NAMALWA (cell line): ENCODE measurements around the gene GALP.
"Not testable (repeated sequence)": the region's sequence is repeated elsewhere in the genome, so short reads cannot be mapped to it uniquely, and the experiment has no call there.

ENCODE experiments used
- DNase-seq: peaks from one replicate; pipeline ENCODE4 v3.0.0-alpha.2; 2015; ENCODE audit warnings: low spot score

GALP gene

DNA sequence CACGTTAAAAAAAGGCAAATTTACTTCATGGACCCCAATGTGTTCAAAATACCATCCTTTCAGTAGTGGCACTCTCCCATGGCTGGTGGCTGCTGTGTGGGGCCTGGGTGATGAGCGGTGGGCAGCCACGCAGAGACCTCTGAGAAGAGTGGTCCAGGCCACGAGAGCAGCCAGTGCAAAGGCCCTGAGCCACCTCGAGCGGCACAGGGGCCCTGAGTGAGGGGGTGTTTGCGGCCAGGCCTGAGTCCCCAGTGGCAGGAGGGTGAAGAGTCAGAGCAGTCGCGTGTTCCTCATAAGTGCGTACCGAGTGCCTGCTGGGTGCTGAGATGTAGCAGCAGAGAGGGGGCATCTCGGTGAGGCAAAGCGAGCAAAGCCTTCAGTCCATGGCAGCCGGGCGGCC lies 27.7 kb upstream of the GALP start:
- DNase-seq: no peak

DNA sequence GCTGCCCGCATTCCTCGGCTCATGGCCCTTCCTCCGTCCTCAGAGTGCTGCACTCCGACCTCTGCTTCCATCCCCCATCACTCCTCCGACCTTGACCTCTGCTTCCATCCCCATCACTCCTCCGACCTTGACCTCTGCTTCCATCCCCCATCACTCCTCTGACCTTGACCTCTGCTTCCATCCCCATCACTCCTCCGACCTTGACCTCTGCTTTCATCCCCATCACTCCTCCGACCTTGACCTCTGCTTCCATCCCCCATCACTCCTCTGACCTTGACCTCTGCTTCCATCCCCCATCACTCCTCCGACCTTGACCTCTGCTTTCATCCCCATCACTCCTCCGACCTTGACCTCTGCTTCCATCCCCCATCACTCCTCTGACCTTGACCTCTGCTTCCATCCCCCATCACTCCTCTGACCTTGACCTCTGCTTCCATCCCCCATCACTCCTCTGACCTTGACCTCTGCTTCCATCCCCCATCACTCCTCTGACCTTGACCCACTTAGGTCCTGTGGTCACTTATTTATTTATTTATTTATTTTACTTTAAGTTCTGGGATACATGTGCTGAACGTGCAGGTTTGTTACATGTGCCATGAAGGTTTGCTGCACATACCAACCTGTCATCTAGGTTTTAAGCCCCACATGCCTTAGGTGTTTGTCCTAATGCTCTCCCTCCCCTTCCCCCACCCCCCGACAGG lies 26.7 kb upstream of the GALP start:
- DNase-seq: not testable (repeated sequence)

DNA sequence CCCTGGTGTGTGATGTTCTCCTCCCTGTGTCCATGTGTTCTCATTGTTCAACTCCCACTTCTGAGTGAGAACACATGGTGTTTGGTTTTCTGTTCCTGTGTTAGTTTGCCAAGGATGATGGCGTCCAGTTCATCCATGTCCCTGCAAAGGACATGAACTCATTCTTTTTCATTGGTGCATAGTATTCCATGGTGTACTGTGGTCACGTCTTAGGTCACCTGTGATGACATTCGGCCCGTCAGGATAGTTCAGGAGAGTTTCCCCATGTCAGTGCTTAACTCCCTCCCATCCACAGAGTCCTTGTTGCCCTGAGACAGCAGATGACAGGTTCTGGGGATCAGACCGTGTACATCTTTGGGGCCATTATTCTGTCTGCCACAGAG lies 26.2 kb upstream of the GALP start:
- DNase-seq: no peak

DNA sequence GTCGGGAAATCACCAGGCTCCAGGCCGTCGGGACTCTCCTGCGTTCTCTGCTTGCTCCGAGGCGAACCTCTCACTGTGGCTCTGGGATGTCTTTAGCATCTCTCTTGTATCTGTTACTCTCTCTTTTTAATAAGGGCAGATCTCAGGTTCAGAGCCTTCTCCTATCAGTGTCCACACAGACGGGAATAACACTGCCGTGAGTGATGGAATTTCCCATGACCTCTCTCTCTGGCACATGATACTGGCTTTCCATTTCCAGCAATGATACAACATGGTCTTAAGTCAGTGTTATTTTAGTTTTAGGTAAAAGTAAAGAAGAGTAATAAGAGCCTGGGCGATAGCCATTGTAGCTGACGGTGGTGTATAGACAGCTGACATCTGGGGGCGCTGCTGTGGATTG lies 25.4 kb upstream of the GALP start:
- DNase-seq: no peak

DNA sequence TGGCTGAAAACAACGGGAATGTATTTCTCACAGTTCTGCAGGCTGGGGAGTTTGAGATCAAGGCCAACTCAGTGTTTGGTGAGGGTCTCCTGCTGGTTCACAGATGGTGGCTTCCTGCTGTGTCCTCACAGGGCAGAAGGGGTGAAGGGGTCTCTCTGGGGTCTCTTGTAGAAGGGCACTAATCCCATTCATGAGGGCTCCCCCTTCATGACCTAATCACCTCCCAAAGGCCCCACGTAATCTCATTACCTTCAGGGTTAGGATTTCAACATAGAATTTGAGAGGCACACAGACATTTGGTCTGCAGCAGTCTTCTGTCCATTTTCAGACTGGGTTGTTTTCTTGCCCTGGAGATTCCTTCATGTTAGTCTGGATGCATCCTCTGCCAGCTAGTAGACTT lies 23.2 kb upstream of the GALP start:
- no peak for DNase-seq

DNA sequence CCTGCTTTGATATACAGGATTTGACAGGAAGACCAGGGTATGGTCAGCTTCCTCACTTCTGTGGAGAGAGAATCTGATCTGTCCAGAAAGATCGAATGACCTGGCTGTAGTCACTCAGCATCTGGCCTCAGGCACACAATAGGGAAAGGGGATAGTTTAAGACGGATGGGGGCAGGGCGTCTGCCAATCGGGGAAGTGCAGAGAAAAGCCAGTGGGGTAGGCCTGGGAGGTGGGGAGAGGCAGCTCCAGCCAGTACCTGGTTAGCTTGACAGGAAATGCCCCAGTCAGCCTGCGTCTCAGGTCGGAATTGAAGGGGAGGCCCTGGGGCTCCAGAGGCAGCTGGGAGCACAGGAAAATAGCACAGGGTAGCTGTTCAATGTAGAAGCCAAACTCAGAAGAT lies 22.3 kb upstream of the GALP start:
- DNase-seq: no peak

DNA sequence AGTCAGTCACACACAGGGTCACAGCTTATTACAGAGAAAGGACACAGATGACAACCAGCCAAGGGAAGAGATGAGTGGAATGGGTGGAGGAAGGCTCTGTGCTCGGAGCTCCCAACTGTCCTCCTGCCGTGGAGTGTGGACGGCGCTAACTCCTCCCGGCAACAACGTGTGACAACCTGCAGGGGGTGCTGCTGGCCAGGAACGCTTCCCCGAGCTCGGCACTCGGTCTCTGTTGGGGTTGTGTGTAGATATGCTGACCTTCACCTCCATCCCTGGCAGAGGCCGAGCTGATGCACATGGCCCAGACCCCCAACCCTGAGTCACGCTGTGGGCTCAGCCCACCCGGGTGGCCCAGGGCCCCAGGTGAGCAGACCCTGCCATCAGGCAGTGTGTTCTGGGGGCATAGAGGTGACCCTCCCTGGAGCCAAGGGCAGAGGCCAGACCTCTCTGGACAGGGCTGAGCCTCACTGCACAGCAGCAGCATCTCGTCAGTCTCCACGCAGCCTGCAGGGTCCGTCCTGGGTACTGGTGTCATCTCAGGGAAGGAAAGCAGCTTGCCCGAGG lies 20.6 kb upstream of the GALP start:
- DNase-seq: no peak

DNA sequence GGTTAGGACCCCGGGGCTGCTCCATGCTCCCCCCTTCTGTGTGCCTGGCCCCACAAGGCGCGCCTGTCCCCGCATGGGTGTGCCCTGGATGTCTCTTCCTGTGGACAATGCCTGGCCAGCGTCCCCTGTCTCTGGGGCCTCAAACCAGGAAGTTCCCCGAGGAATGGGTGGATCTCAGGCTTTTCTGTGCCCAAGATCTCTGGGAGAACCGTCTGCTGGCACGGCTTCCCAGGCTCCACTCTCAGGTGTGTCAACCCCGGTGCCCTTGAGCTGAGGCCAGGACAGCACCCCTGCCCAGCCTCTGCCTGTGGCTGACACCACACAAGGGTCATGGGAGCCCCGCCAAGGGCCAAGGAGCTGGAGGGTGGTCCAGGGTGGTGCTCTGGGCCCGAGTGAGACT lies 19.0 kb upstream of the GALP start:
- no peak for DNase-seq

DNA sequence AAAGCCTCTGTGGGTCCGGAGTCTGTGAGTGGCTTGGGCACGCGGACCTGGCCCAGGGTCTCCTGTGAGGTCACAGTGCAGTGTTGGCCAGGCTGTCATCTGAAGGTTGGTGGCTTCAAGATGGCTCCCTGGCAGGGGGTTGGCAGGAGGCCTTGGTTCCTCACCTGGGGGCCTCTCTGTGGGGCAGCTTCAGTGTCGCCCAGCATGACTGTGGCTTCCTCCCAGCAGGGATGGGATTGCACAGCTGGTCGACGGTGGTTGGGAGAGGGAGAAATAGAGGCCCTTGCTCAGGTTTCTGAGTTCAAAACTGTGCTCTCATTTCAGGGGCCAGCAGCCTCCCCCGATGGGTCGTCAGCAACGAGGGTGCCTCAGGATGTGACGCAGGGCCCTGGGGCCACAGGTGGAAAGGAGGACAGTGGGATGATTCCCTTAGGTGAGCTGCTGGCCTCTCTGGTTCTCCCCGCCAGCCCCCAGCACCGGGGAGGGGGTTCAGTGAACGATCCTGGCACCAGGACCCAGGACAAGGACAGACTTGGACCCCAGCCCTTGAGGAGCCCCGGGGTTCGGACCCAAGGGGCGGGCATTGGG lies 17.5 kb upstream of the GALP start:
- no peak for DNase-seq

DNA sequence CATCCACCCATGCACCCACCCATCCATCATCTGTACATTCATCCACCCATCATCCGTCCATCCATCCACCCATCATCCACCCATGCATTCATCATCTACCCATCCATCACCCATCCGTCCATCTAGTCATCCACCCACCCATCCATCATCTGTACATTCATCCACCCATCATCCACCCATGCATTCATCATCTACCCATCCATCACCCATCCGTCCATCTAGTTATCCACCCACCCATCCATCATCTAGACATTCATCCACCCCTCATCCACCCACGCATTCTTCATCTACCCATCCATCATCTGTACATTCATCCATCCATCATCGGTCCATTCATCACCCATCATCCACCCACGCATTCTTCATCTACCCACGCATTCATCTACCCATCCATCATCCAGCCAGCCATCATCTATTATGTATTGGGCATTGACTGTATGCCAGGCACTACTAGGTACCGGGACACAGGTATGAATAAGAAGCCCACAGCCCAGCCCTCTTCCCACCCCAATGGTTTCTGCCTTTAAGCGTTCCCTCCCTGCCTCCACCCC lies 16.7 kb upstream of the GALP start:
- no peak for DNase-seq

DNA sequence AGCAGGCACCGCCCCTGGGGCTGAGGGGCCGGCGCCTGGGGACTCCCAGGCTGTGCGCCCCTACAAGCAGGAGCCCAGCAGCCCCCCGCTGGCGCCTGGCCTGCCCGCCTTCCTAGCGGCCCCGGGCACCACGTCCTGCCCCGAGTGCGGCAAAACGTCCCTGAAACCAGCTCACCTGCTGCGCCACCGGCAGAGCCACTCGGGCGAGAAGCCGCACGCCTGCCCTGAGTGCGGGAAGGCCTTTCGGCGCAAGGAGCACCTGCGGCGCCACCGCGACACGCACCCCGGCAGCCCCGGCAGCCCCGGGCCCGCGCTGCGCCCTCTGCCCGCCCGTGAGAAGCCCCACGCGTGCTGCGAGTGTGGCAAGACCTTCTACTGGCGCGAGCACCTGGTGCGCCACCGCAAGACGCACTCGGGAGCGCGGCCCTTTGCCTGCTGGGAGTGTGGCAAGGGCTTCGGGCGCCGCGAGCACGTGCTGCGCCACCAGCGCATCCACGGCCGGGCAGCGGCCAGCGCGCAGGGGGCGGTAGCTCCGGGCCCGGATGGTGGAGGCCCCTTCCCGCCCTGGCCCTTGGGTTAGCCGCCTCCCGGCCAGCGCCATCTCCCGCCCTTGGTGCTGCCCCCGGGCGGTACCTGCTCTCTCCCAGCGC lies 16.1 kb upstream of the GALP start:
- DNase-seq: no peak

DNA sequence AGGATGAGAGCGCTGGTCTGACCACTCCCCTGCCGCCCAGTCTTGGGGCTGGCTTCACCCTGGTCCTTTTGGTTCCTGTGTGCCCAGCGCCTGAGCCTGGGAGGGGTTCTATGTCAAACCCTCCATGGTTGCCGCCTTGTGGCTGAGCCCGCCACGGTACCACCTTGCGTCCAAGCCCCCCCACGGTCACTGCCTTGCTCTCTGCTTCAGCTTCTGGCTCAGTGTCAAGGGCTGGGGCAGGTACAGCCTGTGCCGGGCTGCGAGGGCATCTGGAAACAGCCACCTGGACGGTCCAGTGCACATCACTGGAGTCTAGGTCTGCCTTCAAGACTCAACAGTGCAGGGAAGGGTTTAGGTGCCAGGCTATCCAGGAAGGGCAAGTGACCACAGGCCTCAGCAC lies 14.3 kb upstream of the GALP start:
- no peak for DNase-seq

DNA sequence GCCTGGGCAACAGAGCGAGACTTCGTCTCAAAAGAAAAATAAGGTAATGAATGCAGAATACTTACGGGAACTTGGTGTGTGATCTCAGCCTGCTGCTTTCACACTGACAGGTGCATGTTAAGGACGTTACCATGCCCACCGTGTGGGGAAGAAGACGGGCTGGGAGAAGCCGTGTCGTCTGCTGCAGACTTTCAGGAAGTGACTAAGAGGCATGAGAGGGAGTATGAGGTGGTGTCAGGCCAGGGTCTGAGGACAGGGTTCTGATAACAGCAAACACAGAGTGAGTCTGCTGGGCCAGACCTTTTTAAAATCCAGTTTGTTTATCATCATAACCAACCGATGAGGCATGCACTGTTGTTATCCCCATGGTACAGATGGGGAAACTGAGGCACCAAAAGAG lies 13.6 kb upstream of the GALP start:
- no peak for DNase-seq

DNA sequence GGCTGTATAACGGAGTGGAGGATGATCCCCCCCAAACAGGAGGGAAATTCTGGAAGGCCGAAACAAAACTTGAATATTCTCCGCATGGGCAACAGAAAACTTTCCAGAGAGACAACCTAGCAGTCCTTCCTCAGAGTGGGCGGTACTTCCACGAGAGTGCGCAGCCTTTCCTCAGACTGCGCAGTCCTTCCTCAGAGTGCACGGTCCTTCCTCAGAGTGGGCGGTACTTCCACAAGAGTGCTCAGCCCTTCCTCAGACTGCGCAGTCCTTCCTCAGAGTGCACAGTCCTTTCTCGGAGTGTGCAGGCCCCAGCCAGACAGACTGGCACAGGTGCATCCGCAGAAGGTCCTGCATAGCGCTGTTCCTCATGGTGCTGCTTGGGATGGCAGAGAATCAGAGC lies 12.7 kb upstream of the GALP start:
- DNase-seq: no peak

DNA sequence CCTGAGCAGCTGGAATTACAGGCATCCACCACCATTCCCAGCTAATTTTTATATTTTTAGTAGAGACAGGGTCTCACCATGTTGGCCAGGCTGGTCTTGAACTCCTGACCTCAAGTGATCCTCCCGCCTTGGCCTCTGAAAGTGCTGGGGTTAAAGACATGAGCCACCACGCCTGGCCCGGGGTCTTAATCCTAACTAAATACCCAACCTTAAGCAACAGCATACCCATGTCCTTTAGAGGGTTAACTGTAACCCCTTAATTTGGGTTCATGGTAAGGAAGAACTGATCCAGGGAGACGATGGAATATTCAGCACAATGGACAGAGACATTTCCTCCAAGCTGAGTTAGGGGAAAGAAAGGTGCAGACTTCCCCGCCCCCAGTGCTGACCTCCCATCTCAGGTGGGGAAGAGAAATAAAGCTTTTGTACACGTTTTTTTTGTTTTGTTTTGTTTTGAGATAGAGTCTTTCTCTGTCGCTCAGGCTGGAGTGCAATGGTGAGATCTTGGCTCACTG lies 8.7 kb upstream of the GALP start:
- no peak for DNase-seq

DNA sequence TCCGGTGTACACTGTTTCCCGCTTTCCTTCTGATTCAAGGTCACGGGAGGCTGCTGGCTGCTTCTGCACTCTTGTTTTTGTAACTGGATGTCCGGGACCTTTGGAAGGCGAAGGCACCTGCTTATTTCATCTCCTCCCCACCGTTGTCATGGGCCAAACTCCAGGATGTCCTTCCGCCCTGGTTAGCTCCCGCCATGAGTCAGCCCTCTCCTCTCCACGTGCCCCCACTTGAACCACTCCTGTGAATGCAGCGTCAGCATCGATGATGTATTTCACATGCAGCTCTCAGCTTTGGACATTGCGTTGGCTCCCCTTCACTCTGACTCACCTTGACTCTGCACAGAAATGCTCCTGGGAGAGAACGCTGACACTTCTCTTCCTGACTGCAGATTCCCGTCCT lies 5.5 kb upstream of the GALP start:
- DNase-seq: no peak

DNA sequence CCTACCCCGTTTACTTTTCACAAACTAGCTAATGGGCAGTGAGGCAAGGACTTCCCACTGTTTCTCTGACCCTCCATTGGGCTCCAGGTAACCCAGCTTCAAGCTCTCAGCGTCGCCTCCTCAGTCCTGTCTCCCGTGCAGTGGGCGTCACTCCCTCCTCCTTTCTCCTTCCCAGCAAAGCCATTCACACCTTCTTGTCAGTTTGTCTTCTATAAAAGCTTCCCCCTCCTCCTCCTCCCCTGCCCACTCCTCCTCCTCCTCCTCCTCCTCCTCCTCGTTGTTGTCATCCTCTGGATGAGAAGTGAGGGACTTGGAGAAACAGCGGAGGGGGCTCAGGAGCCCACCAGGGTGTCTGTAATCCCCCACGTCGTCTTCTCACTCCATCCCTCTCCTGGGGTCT lies 1.7 kb upstream of the GALP start:
- no peak for DNase-seq

DNA sequence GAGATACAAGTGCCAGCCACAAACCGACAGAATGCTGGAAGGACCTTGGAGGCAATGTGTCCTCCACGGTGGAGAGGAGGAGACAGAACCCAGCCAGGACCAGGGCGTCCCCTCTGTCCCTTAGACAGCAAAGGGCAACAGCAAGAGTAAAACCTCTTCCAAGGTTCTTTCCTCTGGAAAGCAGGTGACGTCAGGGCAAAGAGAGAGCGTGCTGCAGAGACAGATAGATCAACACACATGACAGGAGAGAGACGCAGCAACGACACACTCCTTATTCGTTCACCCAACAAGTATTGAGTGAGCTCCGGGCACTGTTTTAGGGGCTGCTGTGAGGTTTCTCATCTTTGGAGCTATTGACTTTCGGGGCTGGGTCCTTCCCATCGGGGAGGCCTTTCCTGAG lies 1.3 kb upstream of the GALP start:
- DNase-seq: no peak

DNA sequence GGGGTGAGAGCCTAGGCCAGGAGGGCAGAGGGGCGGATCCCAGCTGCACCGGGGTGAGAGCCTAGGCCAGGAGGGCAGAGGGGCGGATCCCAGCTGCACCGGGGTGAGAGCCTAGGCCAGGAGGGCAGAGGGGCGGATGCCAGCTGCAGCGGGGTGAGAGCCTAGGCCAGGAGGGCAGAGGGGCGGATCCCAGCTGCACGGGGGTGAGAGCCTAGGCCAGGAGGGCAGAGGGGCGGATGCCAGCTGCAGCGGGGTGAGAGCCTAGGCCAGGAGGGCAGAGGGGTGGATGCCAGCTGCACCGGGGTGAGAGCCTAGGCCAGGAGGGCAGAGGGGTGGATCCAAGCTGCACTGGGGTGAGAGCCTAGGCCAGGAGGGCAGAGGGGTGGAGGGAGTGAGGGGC lies 502 bp downstream of the GALP start:
- not testable (repeated sequence) for DNase-seq

DNA sequence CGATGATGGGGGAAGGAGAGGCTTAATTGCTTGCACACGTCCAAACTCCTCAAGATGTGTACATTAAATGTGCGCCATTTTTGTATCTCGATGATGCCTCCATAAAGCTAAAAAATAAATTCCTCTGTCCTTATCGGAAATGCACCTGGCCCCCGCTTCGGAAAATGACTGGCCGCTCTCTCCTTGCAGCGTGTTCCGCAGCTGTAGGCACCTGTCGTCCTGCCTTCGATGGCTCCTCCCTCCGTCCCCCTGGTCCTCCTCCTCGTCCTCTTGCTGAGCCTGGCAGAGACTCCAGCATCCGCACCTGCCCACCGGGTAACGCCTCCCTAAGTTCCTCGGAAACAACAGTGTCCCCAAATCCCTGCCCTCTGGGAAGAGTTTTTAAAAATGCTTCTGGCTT lies 1.1 kb downstream of the GALP start:
- DNase-seq: no peak

DNA sequence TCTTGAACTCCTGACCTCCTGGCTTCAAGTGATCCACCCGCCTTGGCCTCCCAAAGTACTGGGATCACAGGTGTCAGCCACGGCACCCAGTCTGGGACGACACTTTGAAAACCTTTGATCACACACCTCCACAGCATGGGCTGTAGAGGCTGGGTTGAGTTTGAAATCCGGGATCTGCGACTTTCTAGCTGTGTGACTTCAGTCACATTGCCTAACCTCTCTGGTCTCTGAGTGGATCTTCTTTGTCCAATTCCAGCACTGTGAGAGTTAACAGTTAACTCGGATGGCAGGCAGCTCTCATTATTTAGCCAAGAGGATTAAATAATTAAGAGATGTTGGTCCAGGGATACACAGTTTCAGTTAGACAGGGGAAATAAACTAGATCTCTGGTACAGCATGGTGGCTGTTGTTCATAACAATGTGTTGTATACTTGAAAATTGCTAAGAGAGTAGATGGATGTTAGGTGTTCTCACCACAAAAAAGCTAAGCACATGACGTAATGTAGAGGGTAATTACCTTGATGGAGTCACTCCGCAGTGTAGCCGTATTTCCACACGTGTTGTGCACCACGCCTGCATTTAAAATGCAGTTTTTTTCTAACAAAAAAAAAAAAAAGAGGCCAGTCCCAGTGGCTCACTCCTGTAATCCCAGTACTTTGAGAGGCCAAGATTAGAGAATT lies 1.9 kb downstream of the GALP start:
- DNase-seq: no peak

DNA sequence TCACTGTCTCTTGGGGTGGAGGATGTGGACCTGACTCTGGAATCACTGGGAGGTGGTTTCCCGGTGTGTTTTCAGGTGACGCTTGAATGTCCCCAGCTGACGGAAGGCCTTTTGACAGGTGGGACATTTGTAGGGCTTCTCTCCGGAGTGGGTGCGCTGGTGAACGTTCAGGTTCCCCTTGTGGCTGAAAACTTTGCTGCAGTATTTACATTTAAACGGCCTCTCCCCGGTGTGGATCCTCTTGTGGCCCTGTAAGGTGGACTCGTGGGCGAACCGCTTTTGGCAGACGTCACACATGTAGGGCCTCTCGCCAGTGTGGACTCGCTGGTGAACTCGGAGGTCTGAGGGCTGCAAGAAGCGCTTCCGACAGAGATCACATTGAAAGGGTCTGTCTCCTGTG lies 14.0 kb downstream of the GALP start:
- DNase-seq: no peak
